ENCODE data around the gene HAUS7. TPM values are rescaled to one million over a fixed set of nuclear protein-coding genes. Genes with fewer than 3 reads are reported as not detected.

Gene HAUS7
- total RNA-seq, 6 donors from 2014 or later = 3.7 to 61.8 (median 23.0) TPM

DNA sequence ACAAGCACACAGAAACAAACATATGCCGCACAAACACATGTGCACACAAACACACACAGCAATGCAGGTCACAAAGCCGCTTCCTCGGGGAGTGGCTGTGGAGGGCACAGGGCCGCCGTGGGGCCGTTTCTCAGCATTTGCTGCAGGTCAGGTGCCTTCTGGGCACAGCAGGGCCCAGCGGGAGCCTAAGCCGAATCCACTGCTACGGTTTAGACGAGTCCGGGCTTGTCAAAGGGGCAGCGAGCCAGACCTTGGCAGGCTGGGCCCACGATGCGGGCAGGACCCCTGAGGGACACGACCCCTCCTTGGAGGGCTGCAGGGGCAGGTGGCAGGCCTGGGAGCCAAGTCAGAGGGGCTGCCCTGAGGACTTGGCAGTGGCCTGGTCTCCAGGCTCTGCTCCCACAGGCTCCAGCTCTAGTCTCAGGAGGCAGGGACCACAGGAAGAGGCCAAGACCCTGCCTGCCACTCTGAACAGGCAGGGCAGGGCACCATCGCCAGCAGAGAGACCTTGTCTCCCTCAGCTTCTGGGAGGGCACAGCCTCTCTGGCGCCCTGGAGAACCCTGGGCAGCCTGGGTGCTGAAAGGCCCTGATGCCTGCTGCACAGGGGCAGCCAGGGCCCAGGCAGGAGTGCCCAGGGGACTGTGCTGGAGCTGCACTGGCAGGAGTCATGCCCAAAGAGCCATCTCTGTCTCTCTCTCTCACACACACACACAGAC, 41.6 kb upstream of the HAUS7 start:
- Histone ChIP-seq H3K9me3 (no peaks in the 10 kb centered on the region), H3K27ac (no peak overlapping the region), H3K36me3 (no peaks in the 10 kb centered on the region), H3K27me3 (peaks cover 0 to under 1% (median 0%) of the 10 kb centered on the region in 4 donors), H3K4me3 (no peak overlapping the region), H3K4me1 (peaks cover 0 to 5% (median 0%) of the 10 kb centered on the region in 4 donors)
- ATAC-seq (ENCODE audit: low FRiP score in 2 of 2) (no peak), DNase-seq (no peak)
- no peak for TF ChIP-seq POLR2A (IDR thresholded peaks at IDR 0.05)
- TF ChIP-seq POLR2AphosphoS5 (IDR thresholded peaks at IDR 0.05) = no peak
- no peak for TF ChIP-seq EP300 (IDR thresholded peaks at IDR 0.05)
- TF ChIP-seq, protein P1, sequence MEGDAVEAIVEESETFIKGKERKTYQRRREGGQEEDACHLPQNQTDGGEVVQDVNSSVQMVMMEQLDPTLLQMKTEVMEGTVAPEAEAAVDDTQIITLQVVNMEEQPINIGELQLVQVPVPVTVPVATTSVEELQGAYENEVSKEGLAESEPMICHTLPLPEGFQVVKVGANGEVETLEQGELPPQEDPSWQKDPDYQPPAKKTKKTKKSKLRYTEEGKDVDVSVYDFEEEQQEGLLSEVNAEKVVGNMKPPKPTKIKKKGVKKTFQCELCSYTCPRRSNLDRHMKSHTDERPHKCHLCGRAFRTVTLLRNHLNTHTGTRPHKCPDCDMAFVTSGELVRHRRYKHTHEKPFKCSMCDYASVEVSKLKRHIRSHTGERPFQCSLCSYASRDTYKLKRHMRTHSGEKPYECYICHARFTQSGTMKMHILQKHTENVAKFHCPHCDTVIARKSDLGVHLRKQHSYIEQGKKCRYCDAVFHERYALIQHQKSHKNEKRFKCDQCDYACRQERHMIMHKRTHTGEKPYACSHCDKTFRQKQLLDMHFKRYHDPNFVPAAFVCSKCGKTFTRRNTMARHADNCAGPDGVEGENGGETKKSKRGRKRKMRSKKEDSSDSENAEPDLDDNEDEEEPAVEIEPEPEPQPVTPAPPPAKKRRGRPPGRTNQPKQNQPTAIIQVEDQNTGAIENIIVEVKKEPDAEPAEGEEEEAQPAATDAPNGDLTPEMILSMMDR (IDR thresholded peaks at IDR 0.05) = no peak
- 78 to 80% methylated on average over 1 to 16 of the region's 17 CpGs for whole genome bisulfite sequencing, 2 donors

DNA sequence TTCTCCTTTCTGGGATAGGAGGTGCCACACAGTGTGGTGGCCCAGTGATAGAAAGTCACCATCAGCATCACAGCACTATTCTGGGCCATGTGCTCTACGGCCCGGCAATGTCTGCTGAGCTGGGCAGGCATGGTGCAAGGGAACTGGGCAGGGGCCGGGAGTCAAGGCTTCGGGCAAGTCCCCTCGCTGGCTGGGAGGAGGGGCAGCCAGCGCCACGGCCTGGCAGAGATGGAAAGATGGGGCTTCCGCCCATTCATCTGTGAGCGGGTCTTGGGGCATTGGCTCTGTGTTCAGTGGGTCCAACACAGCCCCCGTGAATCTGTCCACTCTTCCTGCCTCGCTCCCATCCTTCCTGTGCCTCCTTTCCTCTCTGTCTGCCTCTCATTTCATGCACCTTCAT, 40.0 kb upstream of the HAUS7 start:
- no peaks in the 10 kb centered on the region for H3K9me3 ChIP-seq
- no peak overlapping the region for H3K27ac ChIP-seq
- H3K4me1 ChIP-seq = peaks cover 0 to 5% (median 0%) of the 10 kb centered on the region in 4 donors
- H3K36me3 ChIP-seq = no peaks in the 10 kb centered on the region
- 67 to 76% methylated on average over 2 to 11 of the region's 11 CpGs for WGBS, 2 donors
- ATAC-seq (ENCODE audit: low FRiP score in 2 of 2) (no peak), DNase-seq (no peak)
- TF ChIP-seq POLR2A (IDR thresholded peaks at IDR 0.05) (no peak), POLR2AphosphoS5 (IDR thresholded peaks at IDR 0.05) (no peak), EP300 (IDR thresholded peaks at IDR 0.05) (no peak)
- TF ChIP-seq, protein P1 (IDR thresholded peaks at IDR 0.05) = no peak
- H3K4me3 ChIP-seq = no peak overlapping the region
- H3K27me3 ChIP-seq = no peaks in the 10 kb centered on the region

DNA sequence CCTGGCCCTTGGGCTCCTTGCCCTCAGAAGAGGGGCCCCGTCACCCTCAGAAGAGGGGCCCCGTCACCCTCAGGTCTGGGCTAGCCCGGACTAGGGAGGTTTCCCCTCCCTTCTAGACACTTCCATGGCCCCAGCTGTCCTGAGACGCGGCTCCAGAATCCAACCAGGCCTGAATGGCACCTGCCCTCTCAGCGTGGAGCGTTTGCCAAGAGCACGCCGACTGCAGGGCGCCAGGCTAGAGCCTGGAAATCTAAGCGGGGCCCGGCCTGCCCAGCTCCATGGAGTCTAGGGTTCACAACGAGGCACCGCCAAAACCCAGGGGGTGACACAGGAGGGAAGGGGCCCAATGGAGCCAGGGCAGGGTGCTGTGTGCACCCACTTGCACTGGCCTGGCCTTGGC, 39.2 kb upstream of the HAUS7 start:
- H3K27me3 ChIP-seq = no peaks in the 10 kb centered on the region
- WGBS, 2 donors = 88% methylated on average over 11 of the region's 14 CpGs; no CpG with 5 or more reads in 1 of the 2 donors
- ATAC-seq (ENCODE audit: low FRiP score in 2 of 2) (no peak), DNase-seq (no peak)
- TF ChIP-seq EP300 (IDR thresholded peaks at IDR 0.05) (no peak), POLR2A (IDR thresholded peaks at IDR 0.05) (no peak), POLR2AphosphoS5 (IDR thresholded peaks at IDR 0.05) (no peak)
- TF ChIP-seq, protein P1 (IDR thresholded peaks at IDR 0.05) = no peak
- H3K27ac ChIP-seq = no peak overlapping the region
- H3K36me3 ChIP-seq = no peaks in the 10 kb centered on the region
- H3K9me3 ChIP-seq = no peaks in the 10 kb centered on the region
- no peak overlapping the region for H3K4me3 ChIP-seq
- peaks cover 0 to 5% (median 0%) of the 10 kb centered on the region in 4 donors for H3K4me1 ChIP-seq

DNA sequence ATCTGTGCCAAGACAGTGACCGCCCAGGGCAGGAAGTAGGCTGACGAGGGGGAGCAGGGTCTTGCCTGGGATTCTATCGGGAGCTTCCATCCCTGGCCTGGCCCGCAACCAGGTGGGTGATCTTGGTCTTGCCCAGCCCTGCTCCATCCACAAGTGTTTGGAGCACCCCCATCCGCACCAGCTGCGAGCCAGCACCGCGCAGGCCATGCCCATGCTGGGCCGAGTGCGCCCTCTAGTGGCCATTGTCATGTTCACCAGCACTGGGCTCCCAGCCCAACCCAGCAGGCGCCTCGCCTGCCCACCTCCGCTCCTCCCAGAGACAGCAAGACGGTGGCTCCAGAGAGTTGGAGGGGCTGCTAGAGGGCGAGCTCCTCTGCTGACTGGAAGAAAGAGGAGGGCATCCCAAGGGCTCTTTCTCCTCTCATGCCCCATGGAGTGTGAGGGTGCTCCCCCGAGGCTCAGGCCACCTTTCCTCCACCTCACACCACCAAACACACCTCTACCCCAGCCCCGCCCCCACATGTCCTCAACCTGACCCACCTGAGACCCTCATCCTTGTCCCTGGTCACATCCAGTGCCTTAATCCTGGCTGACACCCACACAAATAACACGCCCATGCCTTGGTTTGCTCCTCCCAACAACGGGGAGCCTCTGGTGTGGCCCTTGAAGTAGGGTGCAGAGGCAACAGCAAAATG, 37.3 kb upstream of the HAUS7 start:
- H3K9me3 ChIP-seq = no peaks in the 10 kb centered on the region
- H3K4me3 ChIP-seq = no peak overlapping the region
- TF ChIP-seq POLR2AphosphoS5 (IDR thresholded peaks at IDR 0.05) (no peak), EP300 (IDR thresholded peaks at IDR 0.05) (no peak), POLR2A (IDR thresholded peaks at IDR 0.05) (no peak)
- TF ChIP-seq, protein P1 (IDR thresholded peaks at IDR 0.05) = peak; percentile 79 to 94 (median 92)
- no peaks in the 10 kb centered on the region for H3K36me3 ChIP-seq
- peak; percentile 79 to 94 for ATAC-seq (ENCODE audit: low FRiP score in 2 of 2)
- DNase-seq = peak; percentile 81 to 92
- WGBS, 2 donors = 36 to 100% methylated on average over 1 to 18 of the region's 19 CpGs
- H3K27me3 ChIP-seq = no peaks in the 10 kb centered on the region
- H3K27ac ChIP-seq = no peak overlapping the region
- peaks cover 0 to 5% (median 0%) of the 10 kb centered on the region in 4 donors for H3K4me1 ChIP-seq
